Inflammatory macrophage treated with lipopolysaccharide for 4 hours (primary cell): ENCODE data around the gene ANKRA2.
"Not testable (repeated sequence)": the region's sequence is repeated elsewhere in the genome, so short reads cannot be mapped to it uniquely, and the experiment has no call there.

Experiments used
- DNase-seq: peaks from one replicate; pipeline ENCODE4 v3.0.0-alpha.2; 2020

The ANKRA2 gene

GRCh38 chr5:73545403-73545779 is 20.0 kb downstream of the ANKRA2 start:
- no peak for DNase-seq

- DNase-seq: no peak
Observed at GRCh38 chr5:73544429-73545402, 20.7 kb downstream of the ANKRA2 start.

GRCh38 chr5:73542020-73542419 is 23.4 kb downstream of the ANKRA2 start:
- DNase-seq: no peak

- DNase-seq: no peak
Observed at GRCh38 chr5:73540192-73540591, 25.2 kb downstream of the ANKRA2 start.

- DNase-seq: no peak
Observed at GRCh38 chr5:73539730-73540129, 25.7 kb downstream of the ANKRA2 start.

GRCh38 chr5:73534971-73535370 is 30.5 kb downstream of the ANKRA2 start:
- DNase-seq: no peak

- DNase-seq: no peak
Observed at GRCh38 chr5:73534011-73534644, 31.3 kb downstream of the ANKRA2 start.

GRCh38 chr5:73532195-73532594 is 33.2 kb downstream of the ANKRA2 start:
- no peak for DNase-seq

GRCh38 chr5:73531356-73531755 is 34.1 kb downstream of the ANKRA2 start:
- DNase-seq: peak; percentile 55

- DNase-seq: no peak
Observed at GRCh38 chr5:73529081-73529480, 36.4 kb downstream of the ANKRA2 start.

- no peak for DNase-seq
Observed at GRCh38 chr5:73528248-73528647, 37.2 kb downstream of the ANKRA2 start.

GRCh38 chr5:73525606-73526203 is 39.7 kb downstream of the ANKRA2 start:
- no peak for DNase-seq

GRCh38 chr5:73523861-73524260 is 41.6 kb downstream of the ANKRA2 start:
- DNase-seq: no peak

GRCh38 chr5:73522989-73523388 is 42.5 kb downstream of the ANKRA2 start:
- no peak for DNase-seq

GRCh38 chr5:73519531-73520283 is 45.7 kb downstream of the ANKRA2 start:
- peak; percentile 65 for DNase-seq

- DNase-seq: peak; percentile 8
Observed at GRCh38 chr5:73515232-73515631, 50.2 kb downstream of the ANKRA2 start.

GRCh38 chr5:73514418-73514817 is 51.0 kb downstream of the ANKRA2 start:
- no peak for DNase-seq

GRCh38 chr5:73513996-73514395 is 51.4 kb downstream of the ANKRA2 start:
- no peak for DNase-seq

GRCh38 chr5:73508521-73508920 is 56.9 kb downstream of the ANKRA2 start:
- not testable (repeated sequence) for DNase-seq

GRCh38 chr5:73507062-73507461 is 58.4 kb downstream of the ANKRA2 start:
- no peak for DNase-seq

GRCh38 chr5:73506459-73506955 is 58.9 kb downstream of the ANKRA2 start:
- no peak for DNase-seq
